ENCODE data around the gene CPB2.

The CPB2 gene

DNA sequence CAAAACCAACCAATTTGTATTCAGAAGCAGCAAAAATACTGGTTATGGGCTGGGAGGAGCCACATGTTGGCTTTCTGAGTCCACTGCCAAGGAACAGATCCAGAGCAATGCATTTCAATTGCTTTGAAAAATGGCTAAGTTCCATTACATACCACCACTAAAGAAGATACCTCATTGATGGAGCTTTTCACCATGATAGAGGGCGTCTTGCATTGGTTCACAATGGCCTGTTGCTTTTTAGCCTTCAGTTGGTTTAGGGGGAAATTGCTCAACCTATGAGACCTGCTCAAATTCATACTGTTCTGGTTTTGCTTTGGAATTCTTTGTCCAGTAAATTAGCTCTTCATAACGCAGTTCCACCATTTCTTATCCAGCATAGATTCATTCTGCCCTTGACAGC, 21.2 kb upstream of the CPB2 start:
- Histone ChIP-seq H3K4me1 (ENCODE audit: insufficient read depth, low read length) (no peaks in the 10 kb centered on the region), H3K27ac (ENCODE audit: low read length) (no peak overlapping the region), H3K36me3 (ENCODE audit: insufficient read depth, low read length) (peaks cover 51% of the 10 kb centered on the region), H2AFZ (ENCODE audit: low read depth, low read length) (no peak overlapping the region), H3K9me3 (ENCODE audit: insufficient read depth, low read length, severe bottlenecking) (no peaks in the 10 kb centered on the region), H4K20me1 (ENCODE audit: insufficient read depth, low read length) (0 out of 2 replicates have a peak, but pooled peaks cover 7% of the 10 kb centered on the region), H3K4me3 (ENCODE audit: low read depth in 1 of 2, low read length in 2 of 2) (no peak overlapping the region), H3K4me2 (ENCODE audit: insufficient read depth, low read length) (no peak overlapping the region), H3K79me2 (ENCODE audit: insufficient read depth, low read length) (no peaks in the 10 kb centered on the region), H3K27me3 (ENCODE audit: insufficient read depth, low read length, poor library complexity) (no peaks in the 10 kb centered on the region), H3K9ac (ENCODE audit: low read depth, low read length) (no peak overlapping the region)
- ATAC-seq (ENCODE audit: insufficient read depth, low read depth) (no peak), DNase-seq (no peak)
- TF ChIP-seq, protein P1, sequence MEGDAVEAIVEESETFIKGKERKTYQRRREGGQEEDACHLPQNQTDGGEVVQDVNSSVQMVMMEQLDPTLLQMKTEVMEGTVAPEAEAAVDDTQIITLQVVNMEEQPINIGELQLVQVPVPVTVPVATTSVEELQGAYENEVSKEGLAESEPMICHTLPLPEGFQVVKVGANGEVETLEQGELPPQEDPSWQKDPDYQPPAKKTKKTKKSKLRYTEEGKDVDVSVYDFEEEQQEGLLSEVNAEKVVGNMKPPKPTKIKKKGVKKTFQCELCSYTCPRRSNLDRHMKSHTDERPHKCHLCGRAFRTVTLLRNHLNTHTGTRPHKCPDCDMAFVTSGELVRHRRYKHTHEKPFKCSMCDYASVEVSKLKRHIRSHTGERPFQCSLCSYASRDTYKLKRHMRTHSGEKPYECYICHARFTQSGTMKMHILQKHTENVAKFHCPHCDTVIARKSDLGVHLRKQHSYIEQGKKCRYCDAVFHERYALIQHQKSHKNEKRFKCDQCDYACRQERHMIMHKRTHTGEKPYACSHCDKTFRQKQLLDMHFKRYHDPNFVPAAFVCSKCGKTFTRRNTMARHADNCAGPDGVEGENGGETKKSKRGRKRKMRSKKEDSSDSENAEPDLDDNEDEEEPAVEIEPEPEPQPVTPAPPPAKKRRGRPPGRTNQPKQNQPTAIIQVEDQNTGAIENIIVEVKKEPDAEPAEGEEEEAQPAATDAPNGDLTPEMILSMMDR (IDR thresholded peaks at IDR 0.05; ENCODE audit: borderline replicate concordance, extremely low read depth, low read length, poor library complexity, severe bottlenecking), result no peak
- no peak for TF ChIP-seq EZH2 (IDR thresholded peaks at IDR 0.05; ENCODE audit: borderline replicate concordance, low read depth, low read length, severe bottlenecking)

DNA sequence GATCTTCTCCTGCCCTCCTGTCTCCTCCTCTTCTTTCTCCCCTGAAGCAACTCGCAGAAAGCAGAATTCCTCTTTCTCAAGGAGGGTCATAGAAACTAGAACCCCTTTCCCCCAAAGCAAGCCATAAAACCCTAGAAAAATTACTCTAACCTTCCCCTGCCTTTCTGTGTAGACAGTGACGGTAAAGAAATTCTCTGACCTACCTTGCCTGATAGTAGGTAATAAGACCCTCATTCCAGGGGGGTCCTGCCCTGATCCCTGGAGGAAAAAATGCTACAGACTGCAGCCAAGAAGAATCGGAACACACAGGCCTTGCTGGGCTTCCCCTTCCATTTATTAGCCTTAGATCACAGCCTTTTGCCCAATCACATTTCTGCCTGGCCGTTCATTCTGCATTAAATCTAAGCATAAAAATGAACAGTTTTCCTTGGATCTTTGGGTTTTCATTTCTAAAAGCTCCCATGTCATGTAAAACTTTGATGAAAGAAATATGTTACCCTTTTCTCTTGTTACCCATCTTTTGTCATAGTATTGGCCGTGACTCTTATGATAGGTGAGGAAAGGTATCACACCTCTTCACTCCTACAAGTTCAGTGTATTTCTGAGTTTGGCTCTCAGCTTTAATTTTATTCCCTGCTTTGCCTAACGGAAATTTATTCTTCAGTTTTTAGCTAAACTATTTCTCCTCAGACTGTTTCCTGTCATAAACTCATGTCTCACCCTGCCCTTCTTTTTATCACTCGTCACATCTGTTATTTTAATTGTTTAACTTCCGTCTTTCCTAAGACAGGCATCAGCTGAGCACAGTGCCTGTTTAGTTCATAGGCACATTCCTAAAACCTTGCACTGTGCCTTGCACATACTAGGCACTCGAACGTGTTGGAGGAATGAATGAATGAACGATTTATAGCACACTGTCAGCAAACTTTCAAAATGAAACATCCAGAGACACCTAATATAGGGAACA, 20.4 kb upstream of the CPB2 start:
- Histone ChIP-seq H3K4me3 (ENCODE audit: low read depth in 1 of 2, low read length in 2 of 2) (no peak overlapping the region), H3K36me3 (ENCODE audit: insufficient read depth, low read length) (peaks cover 43% of the 10 kb centered on the region), H3K27me3 (ENCODE audit: insufficient read depth, low read length, poor library complexity) (no peaks in the 10 kb centered on the region), H4K20me1 (ENCODE audit: insufficient read depth, low read length) (0 out of 2 replicates have a peak, but pooled peaks cover 7% of the 10 kb centered on the region), H3K4me2 (ENCODE audit: insufficient read depth, low read length) (no peak overlapping the region), H3K9ac (ENCODE audit: low read depth, low read length) (no peak overlapping the region), H3K4me1 (ENCODE audit: insufficient read depth, low read length) (no peaks in the 10 kb centered on the region), H3K9me3 (ENCODE audit: insufficient read depth, low read length, severe bottlenecking) (no peaks in the 10 kb centered on the region), H3K27ac (ENCODE audit: low read length) (no peak overlapping the region), H3K79me2 (ENCODE audit: insufficient read depth, low read length) (no peaks in the 10 kb centered on the region), H2AFZ (ENCODE audit: low read depth, low read length) (no peak overlapping the region)
- peak; percentile 15; the same call in 1 of the 3 replicates for ATAC-seq (ENCODE audit: insufficient read depth, low read depth)
- no peak for DNase-seq
- no peak for TF ChIP-seq EZH2 (IDR thresholded peaks at IDR 0.05; ENCODE audit: borderline replicate concordance, low read depth, low read length, severe bottlenecking)
- TF ChIP-seq, protein P1 (IDR thresholded peaks at IDR 0.05; ENCODE audit: borderline replicate concordance, extremely low read depth, low read length, poor library complexity, severe bottlenecking), result no peak

DNA sequence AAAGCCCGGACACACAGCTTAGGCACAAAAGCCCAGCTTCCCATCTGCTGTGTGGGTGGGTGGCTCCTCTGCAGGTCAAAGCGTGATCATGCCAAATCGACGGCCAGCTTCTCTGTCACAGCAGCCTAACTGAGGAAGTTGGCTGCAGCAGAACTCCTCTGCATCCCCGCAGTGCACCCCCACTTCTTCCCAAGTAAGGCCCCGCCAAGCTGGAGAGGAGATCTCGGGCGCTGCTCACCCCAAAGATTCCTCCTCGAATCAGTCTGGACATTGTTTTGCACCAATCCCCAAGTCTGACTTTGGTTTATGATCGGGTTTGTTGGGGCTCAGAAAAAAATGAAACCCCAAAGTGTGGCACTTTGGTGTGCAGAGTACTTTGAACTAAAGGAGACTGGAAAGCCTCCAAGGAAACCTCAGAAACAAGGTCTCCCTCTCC, 19.7 kb upstream of the CPB2 start:
- Histone ChIP-seq H3K9ac (ENCODE audit: low read depth, low read length) (no peak overlapping the region), H3K36me3 (ENCODE audit: insufficient read depth, low read length) (peaks cover 36% of the 10 kb centered on the region), H3K4me1 (ENCODE audit: insufficient read depth, low read length) (no peaks in the 10 kb centered on the region), H4K20me1 (ENCODE audit: insufficient read depth, low read length) (0 out of 2 replicates have a peak, but pooled peaks cover 7% of the 10 kb centered on the region), H3K9me3 (ENCODE audit: insufficient read depth, low read length, severe bottlenecking) (no peaks in the 10 kb centered on the region), H3K79me2 (ENCODE audit: insufficient read depth, low read length) (no peaks in the 10 kb centered on the region), H3K27me3 (ENCODE audit: insufficient read depth, low read length, poor library complexity) (no peaks in the 10 kb centered on the region), H3K4me2 (ENCODE audit: insufficient read depth, low read length) (no peak overlapping the region), H2AFZ (ENCODE audit: low read depth, low read length) (no peak overlapping the region), H3K27ac (ENCODE audit: low read length) (no peak overlapping the region), H3K4me3 (ENCODE audit: low read depth in 1 of 2, low read length in 2 of 2) (no peak overlapping the region)
- TF ChIP-seq, protein P1 (IDR thresholded peaks at IDR 0.05; ENCODE audit: borderline replicate concordance, extremely low read depth, low read length, poor library complexity, severe bottlenecking), result no peak
- TF ChIP-seq EZH2 (IDR thresholded peaks at IDR 0.05; ENCODE audit: borderline replicate concordance, low read depth, low read length, severe bottlenecking), result no peak
- DNase-seq, result peak; percentile 31
- peak; percentile 26 for ATAC-seq (ENCODE audit: insufficient read depth, low read depth)

Data from DND-41 (cell line).